Ascending aorta (tissue), 2 donors: Measurements from ENCODE around the gene TRIM32. TPM values are rescaled to one million over a fixed set of nuclear protein-coding genes. Genes with fewer than 3 reads are reported as not detected.
A peak's percentile ranks its signal among the peaks of the same experiment; 100 is the strongest.

Source experiments
- DNase-seq, 2 donors: peaks; one replicate each; pipeline ENCODE4 v3.0.0-alpha.2; 2019; ENCODE audit warnings: low spot score in 2 of 2
- H3K27ac ChIP-seq, 2 donors: fragments of 200-600 bp; sonication (generic); one replicate each; pipeline ENCODE4 v1.5.1; 2016 to 2017; ENCODE audit warnings: mild to moderate bottlenecking in 1 of 2
- H3K27me3 ChIP-seq: fragments of 200-600 bp; sonication (generic); one replicate; pipeline ENCODE4 v1.5.1; 2017
- H3K36me3 ChIP-seq, 2 donors: fragments of 200-600 bp; sonication (generic); one replicate each; pipeline ENCODE4 v1.5.1; 2016
- H3K4me1 ChIP-seq, 2 donors: fragments of 200-600 bp; sonication (generic); one replicate each; pipeline ENCODE4 v1.5.1; 2016 to 2017; ENCODE audit warnings: mild to moderate bottlenecking in 1 of 2
- H3K4me3 ChIP-seq, 2 donors: fragments of 200-600 bp; sonication (generic); one replicate each; pipeline ENCODE4 v1.5.1; 2016 to 2017; ENCODE audit warnings: mild to moderate bottlenecking in 1 of 2
- H3K9me3 ChIP-seq, 2 donors: fragments of 200-600 bp; sonication (generic); one replicate each; pipeline ENCODE4 v1.5.1; 2016
- intact Hi-C: fragments of 100-400 bp; cut with DNase I; formaldehyde crosslinking; loops from one replicate; pipeline ENCODE4 v1.15.1; 2023
- total RNA-seq: library from RNA; depleted of rRNA; stranded (reverse); fragments of >200 nt; gene quantifications from one replicate; pipeline ENCODE4 v1.1.0, GENCODE V29; 2016
- TF ChIP-seq, protein P1 (sequence below), 3 experiments: fragments of 200-600 bp in 2 of 3; fragments of 450-650 bp in 1 of 3; sonication (generic) in 2 of 3; IDR thresholded peaks; one replicate each; pipeline ENCODE4 v1.5.1; 2016 to 2019; ENCODE audit warnings: antibody characterized with exemption in 3 of 3, mild to moderate bottlenecking in 1 of 3, moderate library complexity in 1 of 3

The TRIM32 gene
- total RNA-seq, 1 donor from 2014 or later: 2.6 TPM

DNA sequence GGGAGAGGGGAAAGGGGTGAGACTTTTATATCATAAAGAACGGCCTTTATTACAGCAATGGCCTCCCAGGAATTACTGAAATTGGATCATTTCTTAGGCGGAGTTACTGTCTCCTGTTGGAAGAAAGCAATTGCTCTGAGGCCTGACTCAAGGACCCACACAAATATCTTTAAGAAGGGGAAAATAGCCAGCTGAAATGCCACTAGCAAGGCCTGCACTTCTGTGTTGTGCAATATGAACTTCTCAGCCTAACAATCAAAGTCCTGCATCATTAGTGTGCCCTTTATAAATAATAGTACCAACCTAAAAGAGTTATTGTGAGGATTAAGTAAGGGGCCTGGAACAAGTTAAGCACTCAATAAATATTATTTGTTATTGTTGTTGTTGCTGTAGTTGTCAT lies 30.1 kb upstream of the TRIM32 start:
- no peak for DNase-seq
- intact Hi-C loops: no loop called here
- no peaks in the 10 kb centered on the region for H3K9me3 ChIP-seq

DNA sequence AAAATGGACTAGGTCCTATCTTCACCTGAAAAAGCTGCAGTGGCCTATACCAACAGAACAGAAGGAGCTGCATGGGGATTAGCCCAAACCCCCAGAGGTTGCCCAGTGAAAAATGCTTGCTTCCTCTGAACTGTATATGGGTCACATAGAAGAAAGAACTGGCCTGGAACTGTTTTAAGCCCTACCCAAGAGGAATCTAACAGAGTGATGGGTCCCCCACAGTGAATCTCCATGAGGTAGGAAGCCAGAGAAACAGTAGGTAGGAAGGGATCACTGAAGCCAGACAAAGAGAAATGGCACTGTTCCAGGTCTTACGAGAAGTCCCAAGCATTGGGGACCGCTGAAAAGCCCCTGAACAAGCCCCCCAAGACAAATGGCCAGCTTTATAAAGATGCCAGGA lies 28.8 kb upstream of the TRIM32 start:
- H3K27me3 ChIP-seq: no peaks in the 10 kb centered on the region
- peaks cover 0 to 2% of the 10 kb centered on the region in 2 donors for H3K4me1 ChIP-seq
- intact Hi-C loops: no loop called here
- no peak overlapping the region for H3K27ac ChIP-seq
- no peaks in the 10 kb centered on the region for H3K36me3 ChIP-seq
- no peaks in the 10 kb centered on the region for H3K9me3 ChIP-seq
- TF ChIP-seq, protein P1, sequence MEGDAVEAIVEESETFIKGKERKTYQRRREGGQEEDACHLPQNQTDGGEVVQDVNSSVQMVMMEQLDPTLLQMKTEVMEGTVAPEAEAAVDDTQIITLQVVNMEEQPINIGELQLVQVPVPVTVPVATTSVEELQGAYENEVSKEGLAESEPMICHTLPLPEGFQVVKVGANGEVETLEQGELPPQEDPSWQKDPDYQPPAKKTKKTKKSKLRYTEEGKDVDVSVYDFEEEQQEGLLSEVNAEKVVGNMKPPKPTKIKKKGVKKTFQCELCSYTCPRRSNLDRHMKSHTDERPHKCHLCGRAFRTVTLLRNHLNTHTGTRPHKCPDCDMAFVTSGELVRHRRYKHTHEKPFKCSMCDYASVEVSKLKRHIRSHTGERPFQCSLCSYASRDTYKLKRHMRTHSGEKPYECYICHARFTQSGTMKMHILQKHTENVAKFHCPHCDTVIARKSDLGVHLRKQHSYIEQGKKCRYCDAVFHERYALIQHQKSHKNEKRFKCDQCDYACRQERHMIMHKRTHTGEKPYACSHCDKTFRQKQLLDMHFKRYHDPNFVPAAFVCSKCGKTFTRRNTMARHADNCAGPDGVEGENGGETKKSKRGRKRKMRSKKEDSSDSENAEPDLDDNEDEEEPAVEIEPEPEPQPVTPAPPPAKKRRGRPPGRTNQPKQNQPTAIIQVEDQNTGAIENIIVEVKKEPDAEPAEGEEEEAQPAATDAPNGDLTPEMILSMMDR (IDR thresholded peaks at IDR 0.05): no peak
- no peak for DNase-seq
- no peak overlapping the region for H3K4me3 ChIP-seq

More for the DNA sequence above, 30.1 kb upstream of the TRIM32 start:
- Histone ChIP-seq H3K36me3 (no peaks in the 10 kb centered on the region), H3K4me3 (no peak overlapping the region), H3K4me1 (peaks cover 0 to 2% of the 10 kb centered on the region in 2 donors), H3K27ac (no peak overlapping the region), H3K27me3 (no peaks in the 10 kb centered on the region)
- TF ChIP-seq, protein P1 (IDR thresholded peaks at IDR 0.05): no peak

DNA sequence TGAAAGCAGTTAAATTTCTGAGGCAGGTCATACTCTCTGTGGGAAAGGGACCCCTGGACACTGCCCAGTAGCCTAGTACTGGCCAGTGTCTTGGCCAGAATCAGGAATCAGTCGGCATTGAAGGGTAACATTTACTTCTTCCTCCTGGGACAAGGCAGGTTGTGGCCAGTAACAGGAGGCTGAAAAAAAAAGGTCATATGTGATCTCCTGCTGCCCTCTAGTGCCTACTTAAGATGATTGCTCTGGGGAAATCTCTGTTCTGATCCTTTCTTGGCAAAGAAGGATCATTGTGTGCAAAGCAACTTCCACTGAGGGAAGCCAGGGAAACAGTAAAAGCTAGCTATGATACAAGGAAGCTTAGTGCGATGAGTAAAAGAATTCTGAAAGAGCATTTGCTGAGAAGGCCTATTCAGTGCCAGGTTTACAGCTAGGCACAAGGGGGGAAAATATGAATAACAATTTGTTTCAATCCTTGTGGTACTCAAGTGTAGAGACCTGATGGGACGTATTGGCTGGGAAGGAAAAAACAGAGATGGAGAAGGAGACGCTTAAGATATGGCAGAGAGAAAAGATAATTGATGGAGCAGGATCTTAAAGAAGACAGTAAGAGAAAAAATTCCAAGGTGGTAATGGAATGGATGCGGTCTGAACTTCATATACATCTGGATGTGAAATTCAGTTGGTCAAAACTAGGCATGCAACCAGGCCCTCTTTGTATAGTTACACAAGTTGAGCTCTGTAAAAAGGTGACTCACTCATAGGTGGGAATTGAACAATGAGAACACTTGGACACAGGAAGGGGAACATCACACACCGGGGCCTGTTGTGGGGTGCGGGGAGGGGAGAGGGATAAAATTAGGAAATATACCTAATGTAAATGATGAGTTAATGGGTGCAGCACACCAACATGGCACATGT lies 25.8 kb upstream of the TRIM32 start:
- Histone ChIP-seq H3K4me3 (no peak overlapping the region), H3K4me1 (peaks cover 0 to 2% of the 10 kb centered on the region in 2 donors), H3K9me3 (no peaks in the 10 kb centered on the region), H3K27me3 (no peaks in the 10 kb centered on the region), H3K36me3 (no peaks in the 10 kb centered on the region), H3K27ac (no peak overlapping the region)
- DNase-seq: no peak
- TF ChIP-seq, protein P1 (IDR thresholded peaks at IDR 0.05): peak; percentile 55 to 76 (median 57)
- intact Hi-C loops: loop anchor here (1.0 kb wide), 1 partner anchor 1070 kb away; no protein-coding TSS in a partner anchor

DNA sequence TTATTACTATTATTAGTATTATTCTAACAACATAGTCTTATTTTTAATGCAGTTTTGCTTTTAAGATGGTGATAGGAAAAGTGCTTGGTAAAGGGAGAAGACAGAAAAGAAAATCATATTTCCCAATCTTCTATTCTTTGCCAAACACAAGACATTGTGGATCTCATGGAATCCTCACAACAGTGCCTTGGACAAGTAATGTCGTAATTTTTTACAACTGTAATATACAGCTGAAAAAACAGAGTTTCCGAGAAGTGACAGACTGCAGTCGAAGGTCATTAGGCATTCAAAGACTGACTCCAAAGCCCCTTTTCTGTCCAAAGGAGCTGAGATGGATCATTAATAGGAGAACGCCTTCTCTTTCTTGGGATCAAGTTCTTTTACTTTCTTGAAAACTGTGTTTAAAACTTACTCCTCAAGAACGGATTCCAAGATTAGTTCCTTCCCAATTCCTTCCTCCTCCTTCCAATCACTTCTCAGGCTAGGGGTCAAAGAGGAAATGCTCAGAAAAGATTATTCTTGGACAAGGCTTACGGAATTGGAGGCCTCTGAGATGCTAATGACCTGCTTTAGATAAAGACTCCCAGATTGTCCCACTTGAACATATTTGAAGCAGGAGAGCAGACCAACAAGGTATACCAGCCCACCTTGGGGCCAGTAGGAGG lies 24.3 kb upstream of the TRIM32 start:
- H3K4me3 ChIP-seq: no peak overlapping the region
- H3K27me3 ChIP-seq: no peaks in the 10 kb centered on the region
- TF ChIP-seq, protein P1 (IDR thresholded peaks at IDR 0.05): no peak
- H3K27ac ChIP-seq: peak overlapping the region in 1 of 2 donors; percentile 47
- no peaks in the 10 kb centered on the region for H3K4me1 ChIP-seq
- no peaks in the 10 kb centered on the region for H3K36me3 ChIP-seq
- no peak for DNase-seq
- intact Hi-C loops: no loop called here
- no peaks in the 10 kb centered on the region for H3K9me3 ChIP-seq

GRCh38 chr9:116663581-116663980 lies 23.5 kb upstream of the TRIM32 start:
- intact Hi-C loops: no loop called here
- no peaks in the 10 kb centered on the region for H3K4me1 ChIP-seq
- no peaks in the 10 kb centered on the region for H3K9me3 ChIP-seq
- H3K36me3 ChIP-seq: no peaks in the 10 kb centered on the region
- no peaks in the 10 kb centered on the region for H3K27me3 ChIP-seq
- no peak for DNase-seq
- H3K4me3 ChIP-seq: no peak overlapping the region
- H3K27ac ChIP-seq: no peak overlapping the region
- TF ChIP-seq, protein P1 (IDR thresholded peaks at IDR 0.05): no peak
